Measurements from ENCODE around the gene TMEM59.
"Not testable (repeated sequence)": the region's sequence is repeated elsewhere in the genome, so short reads cannot be mapped to it uniquely, and the experiment has no call there.

DNA sequence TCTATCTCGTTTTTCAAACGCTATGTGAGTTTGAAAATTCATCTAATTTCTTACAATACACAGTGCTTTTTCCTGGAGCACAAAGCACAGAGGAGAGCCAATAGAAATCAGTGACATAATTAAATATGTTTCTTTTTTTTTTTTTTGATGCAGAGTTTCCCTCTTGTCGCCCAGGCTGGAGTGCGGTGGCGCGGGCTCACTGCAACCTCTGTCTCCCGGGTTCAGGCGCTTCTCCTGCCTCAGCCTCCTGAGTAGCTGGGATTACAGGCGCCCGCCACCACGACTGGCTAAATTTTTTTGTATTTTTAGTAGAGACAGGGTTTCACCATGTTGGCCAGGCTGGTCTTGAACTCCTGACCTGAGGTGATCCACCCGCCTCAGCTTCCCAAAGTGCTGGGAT is 2.6 kb downstream of the TMEM59 start:
- TF ChIP-seq, protein P1, sequence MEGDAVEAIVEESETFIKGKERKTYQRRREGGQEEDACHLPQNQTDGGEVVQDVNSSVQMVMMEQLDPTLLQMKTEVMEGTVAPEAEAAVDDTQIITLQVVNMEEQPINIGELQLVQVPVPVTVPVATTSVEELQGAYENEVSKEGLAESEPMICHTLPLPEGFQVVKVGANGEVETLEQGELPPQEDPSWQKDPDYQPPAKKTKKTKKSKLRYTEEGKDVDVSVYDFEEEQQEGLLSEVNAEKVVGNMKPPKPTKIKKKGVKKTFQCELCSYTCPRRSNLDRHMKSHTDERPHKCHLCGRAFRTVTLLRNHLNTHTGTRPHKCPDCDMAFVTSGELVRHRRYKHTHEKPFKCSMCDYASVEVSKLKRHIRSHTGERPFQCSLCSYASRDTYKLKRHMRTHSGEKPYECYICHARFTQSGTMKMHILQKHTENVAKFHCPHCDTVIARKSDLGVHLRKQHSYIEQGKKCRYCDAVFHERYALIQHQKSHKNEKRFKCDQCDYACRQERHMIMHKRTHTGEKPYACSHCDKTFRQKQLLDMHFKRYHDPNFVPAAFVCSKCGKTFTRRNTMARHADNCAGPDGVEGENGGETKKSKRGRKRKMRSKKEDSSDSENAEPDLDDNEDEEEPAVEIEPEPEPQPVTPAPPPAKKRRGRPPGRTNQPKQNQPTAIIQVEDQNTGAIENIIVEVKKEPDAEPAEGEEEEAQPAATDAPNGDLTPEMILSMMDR (IDR thresholded peaks at IDR 0.05) = not testable (repeated sequence)
- TF ChIP-seq POLR2A (IDR thresholded peaks at IDR 0.05) = not testable (repeated sequence)
